ENCODE results near the gene CYFIP1.

- no peak for TF ChIP-seq EZH2 (IDR thresholded peaks at IDR 0.05; ENCODE audit: low read depth, low read length, severe bottlenecking)
- TF ChIP-seq USF2 (IDR thresholded peaks at IDR 0.05; ENCODE audit: low read length) = no peak
- TF ChIP-seq, protein P1, sequence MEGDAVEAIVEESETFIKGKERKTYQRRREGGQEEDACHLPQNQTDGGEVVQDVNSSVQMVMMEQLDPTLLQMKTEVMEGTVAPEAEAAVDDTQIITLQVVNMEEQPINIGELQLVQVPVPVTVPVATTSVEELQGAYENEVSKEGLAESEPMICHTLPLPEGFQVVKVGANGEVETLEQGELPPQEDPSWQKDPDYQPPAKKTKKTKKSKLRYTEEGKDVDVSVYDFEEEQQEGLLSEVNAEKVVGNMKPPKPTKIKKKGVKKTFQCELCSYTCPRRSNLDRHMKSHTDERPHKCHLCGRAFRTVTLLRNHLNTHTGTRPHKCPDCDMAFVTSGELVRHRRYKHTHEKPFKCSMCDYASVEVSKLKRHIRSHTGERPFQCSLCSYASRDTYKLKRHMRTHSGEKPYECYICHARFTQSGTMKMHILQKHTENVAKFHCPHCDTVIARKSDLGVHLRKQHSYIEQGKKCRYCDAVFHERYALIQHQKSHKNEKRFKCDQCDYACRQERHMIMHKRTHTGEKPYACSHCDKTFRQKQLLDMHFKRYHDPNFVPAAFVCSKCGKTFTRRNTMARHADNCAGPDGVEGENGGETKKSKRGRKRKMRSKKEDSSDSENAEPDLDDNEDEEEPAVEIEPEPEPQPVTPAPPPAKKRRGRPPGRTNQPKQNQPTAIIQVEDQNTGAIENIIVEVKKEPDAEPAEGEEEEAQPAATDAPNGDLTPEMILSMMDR (IDR thresholded peaks at IDR 0.05; ENCODE audit: control extremely low read depth in 1 of 3, insufficient read depth in 1 of 3, low read depth in 1 of 3, low read length in 3 of 3) = no peak
- TF ChIP-seq ZNF274 (IDR thresholded peaks at IDR 0.05; ENCODE audit: borderline replicate concordance, extremely low read depth, low read length) = no peak
- no peak for TF ChIP-seq KDM5A (IDR thresholded peaks at IDR 0.05; ENCODE audit: low read length)
- no peak for TF ChIP-seq TAF1 (IDR thresholded peaks at IDR 0.05; ENCODE audit: low read depth, low read length)
- no peak for TF ChIP-seq POLR2A (IDR thresholded peaks at IDR 0.05; ENCODE audit: control extremely low read depth in 1 of 2, low read depth in 2 of 2, low read length in 2 of 2)
- TF ChIP-seq POLR2AphosphoS5 (IDR thresholded peaks at IDR 0.05; ENCODE audit: low read depth, low read length) = no peak
- TF ChIP-seq HDAC6 (IDR thresholded peaks at IDR 0.05; ENCODE audit: low read depth, low read length) = no peak
- no peak for TF ChIP-seq CHD2 (IDR thresholded peaks at IDR 0.05; ENCODE audit: low read length)
- TF ChIP-seq TCF12 (IDR thresholded peaks at IDR 0.05; ENCODE audit: low read depth, low read length) = no peak
- TF ChIP-seq CEBPB (IDR thresholded peaks at IDR 0.05; ENCODE audit: low read depth, low read length) = no peak
- TF ChIP-seq SUZ12 (IDR thresholded peaks at IDR 0.05; ENCODE audit: low read length) = no peak
- TF ChIP-seq GABPA (IDR thresholded peaks at IDR 0.05; ENCODE audit: borderline replicate concordance, insufficient read depth, low read length) = no peak
Observed at GRCh38 chr15:22942877-22943276, 37.3 kb downstream of the CYFIP1 start.

All from H1 (cell line).